ENCODE results near the gene ABI1.
A peak's percentile ranks its signal among the peaks of the same experiment; 100 is the strongest.

The ABI1 gene

GRCh38 chr10:26765549-26765948 lies 95.2 kb downstream of the ABI1 start:
- peak; percentile 53; the same call in 1 of the 2 replicates for TF ChIP-seq EGR2 (tag by site-specific recombination; IDR thresholded peaks at IDR 0.05; ENCODE audit: low read depth)
- TF ChIP-seq PRDM10 (tag by site-specific recombination; IDR thresholded peaks at IDR 0.05): no peak
- TF ChIP-seq WT1 (tag by site-specific recombination; IDR thresholded peaks at IDR 0.05): no peak
- no peak for TF ChIP-seq ZNF670 (tag by site-specific recombination; IDR thresholded peaks at IDR 0.05; ENCODE audit: low read depth)
- TF ChIP-seq ZNF133 (tag by site-specific recombination; IDR thresholded peaks at IDR 0.05): no peak
- TF ChIP-seq ZFHX2 (tag by site-specific recombination; conservative IDR thresholded peaks at IDR 0.05): peak; percentile 43; the same call in 1 of the 2 replicates
- TF ChIP-seq PRDM1 (tag by site-specific recombination; IDR thresholded peaks at IDR 0.05): peak; percentile 73
- Histone ChIP-seq H3K27ac (ENCODE audit: extremely low read depth, low read depth, low read length) (no peak overlapping the region), H3K9me3 (ENCODE audit: control insufficient read depth, insufficient read depth, low read depth, low read length) (no peaks in the 10 kb centered on the region), H3K4me1 (ENCODE audit: control insufficient read depth, insufficient read depth, low read length) (no peaks in the 10 kb centered on the region), H3K36me3 (ENCODE audit: control insufficient read depth in 2 of 2, insufficient read depth in 1 of 2, low read length in 2 of 2) (peaks cover 3% of the 10 kb centered on the region in 2 experiments), H3K4me3 (ENCODE audit: low read depth, low read length) (no peak overlapping the region)
- POLR2A ChIA-PET: no interaction called here
- CTCF ChIA-PET: no interaction called here

- ChIA-PET POLR2A (no interaction called here), CTCF (interaction anchor here (0.6 to 0.8 kb wide), 2 partner anchors 33 to 1917 kb away, joined by 3 read pairs; no protein-coding TSS in a partner anchor)
- no peaks in the 10 kb centered on the region; a peak in 1 of 3 replicates for H3K36me3 ChIP-seq (ENCODE audit: control insufficient read depth in 2 of 2, insufficient read depth in 1 of 2, low read length in 2 of 2)
- no peak overlapping the region for H3K4me3 ChIP-seq (ENCODE audit: low read depth, low read length)
- 0 out of 2 replicates have a peak, but pooled peaks cover 3% of the 10 kb centered on the region for H3K4me1 ChIP-seq (ENCODE audit: control insufficient read depth, insufficient read depth, low read length)
- TF ChIP-seq ZNF514 (tag by site-specific recombination; IDR thresholded peaks at IDR 0.05) (no peak), HOXA7 (CRISPR knock-in tag; IDR thresholded peaks at IDR 0.05; ENCODE audit: borderline replicate concordance) (no peak), HIC1 (tag by site-specific recombination; IDR thresholded peaks at IDR 0.05) (no peak), EGR2 (tag by site-specific recombination; IDR thresholded peaks at IDR 0.05; ENCODE audit: low read depth) (no peak), ZNF37A (tag by site-specific recombination; IDR thresholded peaks at IDR 0.05) (no peak)
- no peaks in the 10 kb centered on the region for H3K9me3 ChIP-seq (ENCODE audit: control insufficient read depth, insufficient read depth, low read depth, low read length)
- no peak overlapping the region for H3K27ac ChIP-seq (ENCODE audit: extremely low read depth, low read depth, low read length)
Measured at GRCh38 chr10:26759008-26759407, 101.8 kb downstream of the ABI1 start.

GRCh38 chr10:26755443-26755903 lies 105.3 kb downstream of the ABI1 start:
- Histone ChIP-seq H3K4me1 (ENCODE audit: control insufficient read depth, insufficient read depth, low read length) (0 out of 2 replicates have a peak, but pooled peaks cover 3% of the 10 kb centered on the region), H3K27ac (ENCODE audit: extremely low read depth, low read depth, low read length) (no peak overlapping the region), H3K4me3 (ENCODE audit: low read depth, low read length) (no peak overlapping the region), H3K36me3 (ENCODE audit: control insufficient read depth in 2 of 2, insufficient read depth in 1 of 2, low read length in 2 of 2) (peaks cover 0 to 2% of the 10 kb centered on the region in 2 experiments; a peak in 1 of 3 replicates), H3K9me3 (ENCODE audit: control insufficient read depth, insufficient read depth, low read depth, low read length) (no peaks in the 10 kb centered on the region)
- ChIA-PET CTCF (interaction anchor here (1.3 to 4.3 kb wide), 2 partner anchors 10 to 29 kb away, joined by 3 to 18 read pairs; no protein-coding TSS in a partner anchor), POLR2A (no interaction called here)
- TF ChIP-seq SP3 (tag by site-specific recombination; IDR thresholded peaks at IDR 0.05) (0 out of 2 replicates have a peak, but pooled peaks have one; percentile 14), INSM2 (tag by site-specific recombination; IDR thresholded peaks at IDR 0.05) (no peak), ZSCAN4 (tag by site-specific recombination; IDR thresholded peaks at IDR 0.05) (no peak), ZFHX2 (tag by site-specific recombination; conservative IDR thresholded peaks at IDR 0.05) (no peak), ZFP69B (tag by site-specific recombination; IDR thresholded peaks at IDR 0.05) (no peak), SP7 (tag by site-specific recombination; IDR thresholded peaks at IDR 0.05) (0 out of 2 replicates have a peak, but pooled peaks have one; percentile 33), SETDB1 (IDR thresholded peaks at IDR 0.05; ENCODE audit: insufficient read length, low read length) (peak; percentile 76), OSR2 (tag by site-specific recombination; IDR thresholded peaks at IDR 0.05) (peak; percentile 39; the same call in 1 of the 2 replicates), ZNF677 (tag by site-specific recombination; IDR thresholded peaks at IDR 0.05) (no peak), IKZF3 (tag by site-specific recombination; IDR thresholded peaks at IDR 0.05) (0 out of 2 replicates have a peak, but pooled peaks have one; percentile 22), ZNF2 (tag by site-specific recombination; IDR thresholded peaks at IDR 0.05) (0 out of 2 replicates have a peak, but pooled peaks have one; percentile 25), ZNF366 (tag by site-specific recombination; conservative IDR thresholded peaks at IDR 0.05) (0 out of 2 replicates have a peak, but pooled peaks have one; percentile 40), PRDM1 (tag by site-specific recombination; IDR thresholded peaks at IDR 0.05) (peak; percentile 67), ZNF549 (tag by site-specific recombination; IDR thresholded peaks at IDR 0.05) (peak; percentile 95)

All from HEK293 (cell line).